SH-SY5Y (cell line): ENCODE data around the gene PLA2R1.

Experiments
- GATA2 ChIP-seq: IDR thresholded peaks from 2 replicates; pipeline ENCODE4 v1.6.1; 2011; ENCODE audit warnings: mild to moderate bottlenecking, low read depth, low read length
- GATA3 ChIP-seq: IDR thresholded peaks from 2 replicates; pipeline ENCODE4 v1.6.1; 2011; ENCODE audit warnings: low read depth, mild to moderate bottlenecking, low read length, moderate library complexity

DNA sequence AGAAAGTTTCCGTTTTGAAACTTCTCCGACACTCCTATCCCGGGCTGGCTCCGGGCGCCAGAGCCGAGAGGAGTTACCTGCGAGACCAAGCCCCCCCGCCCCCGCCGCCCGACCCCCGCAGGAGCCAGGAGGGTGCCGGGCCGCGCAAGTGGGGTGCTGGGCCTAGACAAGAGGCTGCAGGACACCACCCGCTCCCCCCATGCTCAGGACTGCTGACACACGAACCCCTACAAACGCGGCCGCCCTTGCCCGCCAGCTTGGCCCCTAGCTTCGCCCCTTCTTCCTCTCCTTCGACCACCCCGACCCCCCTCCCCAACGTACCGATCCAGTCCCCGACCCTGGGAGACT is 497 bp downstream of the PLA2R1 start:
- no peak for TF ChIP-seq GATA3
- TF ChIP-seq GATA2 = no peak
